GM12801 (cell line): Measurements from ENCODE around the gene NXF2B.
"Not testable (repeated sequence)": the region's sequence is repeated elsewhere in the genome, so short reads cannot be mapped to it uniquely, and the experiment has no call there.

Experiments
- CTCF ChIP-seq: IDR thresholded peaks from one replicate; pipeline ENCODE4 v1.5.1; 2011; ENCODE audit warnings: control low read depth; ENCODE audit not compliant: insufficient read length; ENCODE audit errors: extremely low read depth

Gene NXF2B, protein sequence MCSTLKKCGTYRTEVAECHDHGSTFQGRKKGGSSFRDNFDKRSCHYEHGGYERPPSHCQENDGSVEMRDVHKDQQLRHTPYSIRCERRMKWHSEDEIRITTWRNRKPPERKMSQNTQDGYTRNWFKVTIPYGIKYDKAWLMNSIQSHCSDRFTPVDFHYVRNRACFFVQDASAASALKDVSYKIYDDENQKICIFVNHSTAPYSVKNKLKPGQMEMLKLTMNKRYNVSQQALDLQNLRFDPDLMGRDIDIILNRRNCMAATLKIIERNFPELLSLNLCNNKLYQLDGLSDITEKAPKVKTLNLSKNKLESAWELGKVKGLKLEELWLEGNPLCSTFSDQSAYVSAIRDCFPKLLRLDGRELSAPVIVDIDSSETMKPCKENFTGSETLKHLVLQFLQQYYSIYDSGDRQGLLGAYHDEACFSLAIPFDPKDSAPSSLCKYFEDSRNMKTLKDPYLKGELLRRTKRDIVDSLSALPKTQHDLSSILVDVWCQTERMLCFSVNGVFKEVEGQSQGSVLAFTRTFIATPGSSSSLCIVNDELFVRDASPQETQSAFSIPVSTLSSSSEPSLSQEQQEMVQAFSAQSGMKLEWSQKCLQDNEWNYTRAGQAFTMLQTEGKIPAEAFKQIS

GRCh38 chrX:102439908-102440307 is at the start of gene NXF2B:
TSS of gene NXF2B (minus strand) at chrX:102440008. CDS start at chrX:102380036, 59,972 bp downstream.
- not testable (repeated sequence) for TF ChIP-seq CTCF

GRCh38 chrX:102471762-102472220 is 32.0 kb upstream of the NXF2B start, which contains the start of gene TCP11X2:
TSS of gene TCP11X2 (minus strand) at chrX:102471812.
- TF ChIP-seq CTCF = not testable (repeated sequence)

DNA sequence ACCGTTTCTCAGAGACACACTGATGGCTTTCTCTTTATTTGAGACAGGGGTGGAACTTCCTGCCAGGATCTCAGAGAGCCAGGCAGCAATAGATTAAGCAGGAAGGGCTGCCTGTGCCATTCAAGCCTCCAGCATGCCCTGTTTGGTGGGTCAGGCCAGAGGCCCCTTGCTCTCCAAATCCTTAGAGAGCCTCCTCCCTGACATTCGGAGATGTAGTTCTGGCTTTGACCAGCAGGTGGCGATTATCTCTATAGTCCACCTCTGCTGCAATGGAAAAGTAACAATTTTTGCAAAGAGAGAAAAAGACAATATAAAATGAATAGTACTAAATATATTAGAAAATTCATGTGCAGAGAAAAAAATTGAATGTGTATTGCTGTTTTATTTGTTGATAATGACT is 93.9 kb downstream of the NXF2B start:
- TF ChIP-seq CTCF = no peak

DNA sequence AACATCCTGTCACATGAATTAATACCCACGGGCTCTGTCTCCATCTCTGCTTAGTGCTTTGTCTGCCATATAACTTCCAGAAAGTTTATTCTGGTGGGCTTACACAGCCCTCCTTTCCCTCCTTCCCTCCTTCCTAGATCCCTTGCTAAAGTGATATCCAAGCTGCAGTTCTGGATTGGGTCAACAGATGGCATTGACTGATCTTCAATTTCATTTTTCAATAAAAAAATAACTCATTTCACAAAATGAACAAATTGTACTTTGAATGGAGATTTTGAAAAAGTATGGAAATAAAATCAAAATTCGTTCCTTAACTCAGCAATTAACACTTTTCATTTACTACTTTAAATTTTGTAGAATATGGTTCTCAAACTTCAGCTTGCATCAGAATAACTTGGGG is 97.9 kb downstream of the NXF2B start:
- no peak for TF ChIP-seq CTCF

DNA sequence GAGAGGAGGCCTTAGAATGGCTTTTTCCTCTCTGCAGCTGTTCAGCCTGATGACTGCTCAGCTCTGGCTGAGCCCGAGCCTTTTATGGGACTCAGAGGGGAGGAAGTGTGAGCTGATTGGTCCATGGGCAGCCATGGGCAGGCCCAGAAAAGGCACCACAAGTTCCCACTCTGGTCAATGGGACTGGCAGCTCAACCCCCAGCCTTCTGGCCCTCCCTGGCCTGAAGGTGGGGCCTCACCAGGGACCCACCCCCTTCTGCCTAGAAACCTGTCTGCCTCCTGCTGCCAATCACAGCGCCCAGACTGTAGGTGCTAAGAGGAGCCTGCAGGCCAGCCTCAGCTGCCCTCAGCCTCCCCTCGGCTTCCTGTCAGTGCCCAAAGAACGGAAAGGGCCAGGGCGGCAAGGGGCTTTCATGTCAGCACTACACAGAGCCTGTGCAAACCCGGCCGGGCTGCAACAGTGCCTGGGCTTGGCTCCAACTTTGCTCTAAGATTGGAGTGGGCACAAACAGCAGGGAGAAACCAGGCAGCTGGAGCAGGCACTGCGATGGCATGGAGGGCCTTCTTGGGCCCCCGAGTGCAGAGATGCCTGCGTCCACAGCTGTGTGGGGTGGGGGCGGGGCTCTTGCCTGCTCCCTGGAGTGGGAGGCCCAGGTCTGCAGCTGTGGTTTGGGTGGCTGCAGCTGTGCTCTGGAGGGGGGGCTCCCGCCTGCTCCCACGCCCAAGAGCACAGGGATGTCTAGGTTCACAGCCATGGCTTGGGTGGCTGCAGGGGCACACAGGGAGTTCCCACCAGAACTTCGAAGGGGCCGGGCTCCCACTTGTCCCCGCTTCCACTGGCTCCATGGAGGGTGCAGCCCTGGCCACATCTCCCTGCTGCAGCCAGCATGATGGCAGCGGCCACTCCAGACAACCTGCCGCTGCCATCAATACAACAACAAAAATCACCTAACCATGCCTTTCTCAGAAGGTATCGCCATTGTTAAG is 100.2 kb downstream of the NXF2B start:
- TF ChIP-seq CTCF = no peak

DNA sequence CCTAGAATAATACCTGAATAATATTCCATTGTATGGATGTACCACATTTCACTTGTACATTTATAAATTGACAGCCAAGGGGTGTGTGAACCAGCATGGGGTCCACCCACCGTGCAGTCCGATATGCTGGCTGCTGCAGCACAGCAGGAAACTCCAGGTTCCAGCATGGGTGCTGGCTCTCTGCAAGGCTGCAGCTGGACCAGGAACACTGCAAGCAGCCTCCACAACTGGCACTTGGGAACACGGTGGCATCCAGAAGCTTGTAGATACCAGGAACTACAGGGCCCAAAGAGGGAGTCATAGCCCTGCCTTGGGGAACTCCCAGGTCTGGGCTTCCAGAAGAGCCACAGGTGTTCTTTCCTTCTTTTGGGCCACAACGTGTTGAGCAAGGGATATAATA is 101.6 kb downstream of the NXF2B start:
- no peak for TF ChIP-seq CTCF
